ENCODE measurements around the gene CD247.
A peak's percentile ranks its signal among the peaks of the same experiment; 100 is the strongest.

CD247 gene

DNA sequence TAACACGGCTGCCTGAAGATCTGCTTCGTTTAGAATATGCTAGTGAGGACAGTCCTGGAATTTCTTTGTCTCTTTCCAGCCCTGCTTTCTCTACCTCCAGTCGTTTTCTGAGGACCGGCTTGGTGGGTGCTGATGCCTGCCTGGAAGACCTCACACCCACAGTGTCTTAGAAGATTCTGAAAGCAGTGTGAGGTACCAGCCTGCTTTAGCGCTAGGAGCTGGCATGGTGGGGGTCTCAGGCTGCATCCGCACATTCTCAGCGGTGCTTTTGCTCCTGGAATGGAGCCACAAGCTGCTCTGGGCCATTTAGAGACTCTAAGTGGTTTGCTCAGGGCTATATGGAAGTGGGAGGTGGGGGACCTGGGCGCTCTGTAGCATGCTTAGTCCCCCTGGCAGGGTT is 61.4 kb downstream of the CD247 start:
- Histone ChIP-seq H4K20me1 (ENCODE audit: insufficient read depth, low read length, poor library complexity, severe bottlenecking) (peaks cover 24% of the 10 kb centered on the region), H2AFZ (ENCODE audit: low read length) (no peak overlapping the region), H3K9ac (ENCODE audit: low read depth, low read length, poor library complexity, severe bottlenecking) (no peak overlapping the region), H3K79me2 (ENCODE audit: insufficient read depth, low read length) (peaks cover 62% of the 10 kb centered on the region), H3K4me2 (ENCODE audit: low read depth, low read length, poor library complexity, severe bottlenecking) (peak overlapping the region; percentile 93), H3K36me3 (ENCODE audit: insufficient read depth, low read length) (peaks cover 22% of the 10 kb centered on the region; the same call in 1 of the 2 replicates), H3K4me1 (ENCODE audit: insufficient read depth, low read length, poor library complexity, severe bottlenecking) (peaks cover 17% of the 10 kb centered on the region), H3K9me2 (replicated peaks; ENCODE audit: low read depth, low read length) (no peaks in the 10 kb centered on the region), H3K4me3 (ENCODE audit: low read length, poor library complexity, severe bottlenecking) (no peak overlapping the region), H3F3A (ENCODE audit: low read depth) (no peaks in the 10 kb centered on the region), H3K27me3 (ENCODE audit: insufficient read depth, low read length, poor library complexity, severe bottlenecking) (no peaks in the 10 kb centered on the region), H3K9me3 (ENCODE audit: insufficient read depth, low read depth, low read length) (no peaks in the 10 kb centered on the region)
- TF ChIP-seq, protein P1, sequence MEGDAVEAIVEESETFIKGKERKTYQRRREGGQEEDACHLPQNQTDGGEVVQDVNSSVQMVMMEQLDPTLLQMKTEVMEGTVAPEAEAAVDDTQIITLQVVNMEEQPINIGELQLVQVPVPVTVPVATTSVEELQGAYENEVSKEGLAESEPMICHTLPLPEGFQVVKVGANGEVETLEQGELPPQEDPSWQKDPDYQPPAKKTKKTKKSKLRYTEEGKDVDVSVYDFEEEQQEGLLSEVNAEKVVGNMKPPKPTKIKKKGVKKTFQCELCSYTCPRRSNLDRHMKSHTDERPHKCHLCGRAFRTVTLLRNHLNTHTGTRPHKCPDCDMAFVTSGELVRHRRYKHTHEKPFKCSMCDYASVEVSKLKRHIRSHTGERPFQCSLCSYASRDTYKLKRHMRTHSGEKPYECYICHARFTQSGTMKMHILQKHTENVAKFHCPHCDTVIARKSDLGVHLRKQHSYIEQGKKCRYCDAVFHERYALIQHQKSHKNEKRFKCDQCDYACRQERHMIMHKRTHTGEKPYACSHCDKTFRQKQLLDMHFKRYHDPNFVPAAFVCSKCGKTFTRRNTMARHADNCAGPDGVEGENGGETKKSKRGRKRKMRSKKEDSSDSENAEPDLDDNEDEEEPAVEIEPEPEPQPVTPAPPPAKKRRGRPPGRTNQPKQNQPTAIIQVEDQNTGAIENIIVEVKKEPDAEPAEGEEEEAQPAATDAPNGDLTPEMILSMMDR (conservative IDR thresholded peaks at IDR 0.05; ENCODE audit: low read length), result no peak
- TF ChIP-seq EZH2phosphoT487 (IDR thresholded peaks at IDR 0.05; ENCODE audit: borderline replicate concordance), result no peak

DNA sequence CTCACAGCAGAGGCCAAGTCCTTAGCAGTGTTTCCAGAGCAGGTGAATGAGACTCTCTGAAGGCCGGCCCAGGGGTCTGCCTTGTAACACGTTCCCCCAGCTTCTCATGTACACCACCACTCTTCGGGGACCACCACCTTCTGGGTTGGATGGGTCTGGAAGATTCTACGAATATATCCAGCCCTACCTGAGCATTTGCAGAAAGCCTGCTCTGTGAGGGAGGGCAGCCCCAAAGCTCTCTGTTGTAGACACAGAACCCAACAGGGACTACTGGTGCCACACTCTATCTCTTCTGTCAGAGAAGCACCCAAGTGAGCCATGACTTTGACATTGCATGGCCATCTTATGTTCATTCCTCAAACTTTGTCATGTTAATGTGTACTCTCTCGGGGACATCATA is 61.8 kb downstream of the CD247 start:
- Histone ChIP-seq H3K4me3 (ENCODE audit: low read length, poor library complexity, severe bottlenecking) (peak overlapping the region; percentile 93), H3K36me3 (ENCODE audit: insufficient read depth, low read length) (peaks cover 19% of the 10 kb centered on the region; the same call in 1 of the 2 replicates), H3K27me3 (ENCODE audit: insufficient read depth, low read length, poor library complexity, severe bottlenecking) (no peaks in the 10 kb centered on the region), H3K4me2 (ENCODE audit: low read depth, low read length, poor library complexity, severe bottlenecking) (peak overlapping the region; percentile 93), H3K9me3 (ENCODE audit: insufficient read depth, low read depth, low read length) (no peaks in the 10 kb centered on the region), H3K4me1 (ENCODE audit: insufficient read depth, low read length, poor library complexity, severe bottlenecking) (peaks cover 17% of the 10 kb centered on the region), H3K9me2 (replicated peaks; ENCODE audit: low read depth, low read length) (no peaks in the 10 kb centered on the region), H3K79me2 (ENCODE audit: insufficient read depth, low read length) (peaks cover 59% of the 10 kb centered on the region), H2AFZ (ENCODE audit: low read length) (no peak overlapping the region), H3K9ac (ENCODE audit: low read depth, low read length, poor library complexity, severe bottlenecking) (peak overlapping the region; percentile 77), H4K20me1 (ENCODE audit: insufficient read depth, low read length, poor library complexity, severe bottlenecking) (peaks cover 24% of the 10 kb centered on the region), H3F3A (ENCODE audit: low read depth) (no peaks in the 10 kb centered on the region)
- no peak for TF ChIP-seq EZH2phosphoT487 (IDR thresholded peaks at IDR 0.05; ENCODE audit: borderline replicate concordance)
- TF ChIP-seq, protein P1 (conservative IDR thresholded peaks at IDR 0.05; ENCODE audit: low read length), result no peak

DNA sequence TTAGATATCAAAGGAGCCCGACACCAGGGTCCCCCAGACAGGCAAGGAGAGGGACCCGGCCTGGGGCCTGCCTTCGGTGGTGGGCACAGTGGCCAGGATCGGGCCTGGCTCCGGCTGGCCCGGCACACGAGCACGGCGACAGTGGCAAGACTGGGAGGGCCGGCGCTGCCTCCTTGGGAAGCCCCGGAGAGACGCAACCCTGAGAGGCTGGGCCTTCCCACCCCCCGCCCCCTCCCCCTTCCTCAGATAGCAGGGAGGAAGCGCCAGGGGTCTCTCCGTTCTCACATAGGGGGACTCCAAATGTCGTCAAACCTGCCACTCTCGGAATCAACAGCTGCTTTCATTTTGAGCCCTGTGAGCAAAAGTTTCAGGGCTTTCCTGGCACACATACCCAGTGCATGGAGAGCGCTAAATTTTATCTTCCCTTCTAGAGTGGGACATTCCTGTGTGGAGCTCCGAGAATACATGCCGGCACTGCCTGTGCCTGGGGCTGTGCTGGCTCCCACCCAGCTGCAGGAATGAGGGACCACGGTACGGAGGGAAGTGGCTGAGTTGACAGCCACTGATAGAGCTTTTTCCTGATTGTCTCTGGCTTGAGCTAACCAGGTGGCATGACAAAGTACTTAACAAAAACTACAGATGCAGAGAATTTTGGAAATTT is 62.4 kb downstream of the CD247 start:
- H3K4me2 ChIP-seq (ENCODE audit: low read depth, low read length, poor library complexity, severe bottlenecking), result peak overlapping the region; percentile 93
- H3K79me2 ChIP-seq (ENCODE audit: insufficient read depth, low read length), result peaks cover 54% of the 10 kb centered on the region
- no peaks in the 10 kb centered on the region for H3K27me3 ChIP-seq (ENCODE audit: insufficient read depth, low read length, poor library complexity, severe bottlenecking)
- no peaks in the 10 kb centered on the region for H3F3A ChIP-seq (ENCODE audit: low read depth)
- peak overlapping the region; percentile 77 for H3K9ac ChIP-seq (ENCODE audit: low read depth, low read length, poor library complexity, severe bottlenecking)
- no peaks in the 10 kb centered on the region for H3K9me3 ChIP-seq (ENCODE audit: insufficient read depth, low read depth, low read length)
- TF ChIP-seq EZH2phosphoT487 (IDR thresholded peaks at IDR 0.05; ENCODE audit: borderline replicate concordance), result no peak
- TF ChIP-seq, protein P1 (conservative IDR thresholded peaks at IDR 0.05; ENCODE audit: low read length), result no peak
- H3K4me1 ChIP-seq (ENCODE audit: insufficient read depth, low read length, poor library complexity, severe bottlenecking), result peaks cover 17% of the 10 kb centered on the region
- peak overlapping the region; percentile 87; the same call in 1 of the 2 replicates for H2AFZ ChIP-seq (ENCODE audit: low read length)
- H3K4me3 ChIP-seq (ENCODE audit: low read length, poor library complexity, severe bottlenecking), result peak overlapping the region; percentile 93
- no peaks in the 10 kb centered on the region for H3K9me2 ChIP-seq (replicated peaks; ENCODE audit: low read depth, low read length)
- peaks cover 14% of the 10 kb centered on the region; the same call in 1 of the 2 replicates for H3K36me3 ChIP-seq (ENCODE audit: insufficient read depth, low read length)
- peaks cover 24% of the 10 kb centered on the region for H4K20me1 ChIP-seq (ENCODE audit: insufficient read depth, low read length, poor library complexity, severe bottlenecking)
